Trophoblast cell (in vitro differentiated cells and primary cell): Measurements from ENCODE around the gene CLCNKB.
A peak's percentile ranks its signal among the peaks of the same experiment; 100 is the strongest.
"Not testable (repeated sequence)": the region's sequence is repeated elsewhere in the genome, so short reads cannot be mapped to it uniquely, and the experiment has no call there.

Experiments used
- DNase-seq, 2 donors: peaks; one replicate each; pipeline ENCODE4 v3.0.0-alpha.2; 2016
- H2AFZ ChIP-seq: 2 replicates; pipeline ENCODE4 v1.6.1; 2013; ENCODE audit warnings: low read length, moderate library complexity, mild to moderate bottlenecking; ENCODE audit not compliant: insufficient read depth, poor library complexity
- H2AK5ac ChIP-seq: 2 replicates; pipeline ENCODE4 v1.6.1; 2013; ENCODE audit warnings: mild to moderate bottlenecking, low read length
- H2BK120ac ChIP-seq: 2 replicates; pipeline ENCODE4 v1.6.1; 2013; ENCODE audit warnings: low read length, mild to moderate bottlenecking, moderate library complexity; ENCODE audit not compliant: insufficient read depth, poor library complexity
- H2BK12ac ChIP-seq: 2 replicates; pipeline ENCODE4 v1.6.1; 2013; ENCODE audit warnings: mild to moderate bottlenecking, low read length, moderate library complexity
- H2BK5ac ChIP-seq: 2 replicates; pipeline ENCODE4 v1.6.1; 2013; ENCODE audit warnings: low read length, low read depth, moderate library complexity, mild to moderate bottlenecking; ENCODE audit not compliant: poor library complexity
- H3K14ac ChIP-seq: 2 replicates; pipeline ENCODE4 v1.6.1; 2013; ENCODE audit warnings: mild to moderate bottlenecking, low read length
- H3K18ac ChIP-seq: 2 replicates; pipeline ENCODE4 v1.6.1; 2013; ENCODE audit warnings: mild to moderate bottlenecking, low read length
- H3K23ac ChIP-seq: 2 replicates; pipeline ENCODE4 v1.6.1; 2013; ENCODE audit warnings: low read length
- H3K27ac ChIP-seq: 2 replicates; pipeline ENCODE4 v1.5.1; 2013; ENCODE audit warnings: low read depth, mild to moderate bottlenecking, inconsistent platforms, low read length, moderate library complexity
- H3K27me3 ChIP-seq: 2 replicates; pipeline ENCODE4 v1.6.1; 2013; ENCODE audit warnings: inconsistent platforms, mild to moderate bottlenecking, low read length, moderate library complexity; ENCODE audit not compliant: insufficient read depth
- H3K36me3 ChIP-seq, 2 experiments: 1 replicate in 1 of 2; 2 replicates in 1 of 2; pipeline ENCODE4 v1.6.1; 2013; ENCODE audit warnings: low read length in 2 of 2, mild to moderate bottlenecking in 2 of 2, moderate library complexity in 1 of 2; ENCODE audit not compliant: insufficient read depth in 2 of 2, control insufficient read depth in 1 of 2
- H3K4ac ChIP-seq: 2 replicates; pipeline ENCODE4 v1.6.1; 2013; ENCODE audit warnings: low read depth, mild to moderate bottlenecking, low read length, moderate library complexity
- H3K4me1 ChIP-seq, 2 experiments: 1 replicate in 1 of 2; 2 replicates in 1 of 2; pipeline ENCODE4 v1.6.1; 2013; ENCODE audit warnings: low read length in 2 of 2, mild to moderate bottlenecking in 2 of 2, moderate library complexity in 1 of 2; ENCODE audit not compliant: insufficient read depth in 2 of 2, control insufficient read depth in 1 of 2
- H3K4me2 ChIP-seq: 2 replicates; pipeline ENCODE4 v1.6.1; 2013; ENCODE audit warnings: inconsistent platforms, mild to moderate bottlenecking, low read length, moderate library complexity
- H3K4me3 ChIP-seq: 2 replicates; pipeline ENCODE4 v1.5.1; 2013; ENCODE audit warnings: mild to moderate bottlenecking, low read depth, low read length, inconsistent platforms
- H3K79me1 ChIP-seq: one replicate; pipeline ENCODE4 v1.6.1; 2013; ENCODE audit warnings: low read length
- H3K79me2 ChIP-seq: 2 replicates; pipeline ENCODE4 v1.6.1; 2013; ENCODE audit warnings: low read length, mild to moderate bottlenecking; ENCODE audit not compliant: control insufficient read depth, insufficient read depth, poor library complexity
- H3K9ac ChIP-seq: 2 replicates; pipeline ENCODE4 v1.6.1; 2013; ENCODE audit warnings: mild to moderate bottlenecking, low read length
- H3K9me3 ChIP-seq: 2 replicates; pipeline ENCODE4 v1.6.1; 2013; ENCODE audit warnings: low read depth, mild to moderate bottlenecking, control low read depth, inconsistent platforms, low read length; ENCODE audit not compliant: insufficient read depth
- H4K12ac ChIP-seq: 2 replicates; pipeline ENCODE4 v1.6.1; 2013; ENCODE audit warnings: low read depth, mild to moderate bottlenecking, low read length, moderate library complexity
- H4K8ac ChIP-seq: 2 replicates; pipeline ENCODE4 v1.6.1; 2013; ENCODE audit warnings: low read depth, mild to moderate bottlenecking, low read length, moderate library complexity
- H4K91ac ChIP-seq: one replicate; pipeline ENCODE4 v1.6.1; 2013; ENCODE audit warnings: low read depth, mild to moderate bottlenecking, low read length, moderate library complexity
- WGBS: extraction: QIAGEN DNeasy Blood & Tissue Kit; methylation state at CpG from one replicate; pipeline ENCODE4 v1.1.7; 2013; ENCODE audit warnings: missing lambda C conversion rate; ENCODE audit not compliant: insufficient read length, insufficient coverage; ENCODE audit errors: extremely low coverage; 5-methylcytosine and 5-hydroxymethylcytosine counted together

CLCNKB gene

DNA sequence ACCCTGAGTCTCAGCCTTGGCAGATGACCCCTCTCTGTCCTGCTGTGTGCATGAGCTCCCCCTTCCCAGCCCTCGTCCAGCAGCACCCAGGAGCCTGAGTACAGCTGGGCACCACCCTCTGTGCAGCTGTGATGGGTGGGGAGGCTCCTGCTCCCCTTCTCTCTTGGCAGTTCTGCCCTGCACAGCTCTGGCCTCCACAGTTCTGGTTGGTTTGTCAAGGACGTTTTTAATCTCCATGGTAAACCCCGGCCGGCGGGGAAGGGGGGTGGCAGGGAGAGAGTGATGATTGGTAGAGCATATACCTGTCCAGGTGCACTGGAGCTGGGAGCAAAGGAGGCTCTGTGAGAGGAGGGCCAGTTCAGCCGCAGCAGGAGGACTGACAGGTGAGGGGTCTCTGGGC lies 21.9 kb upstream of the CLCNKB start, which contains the start of gene CLCNKA:
TSS of gene CLCNKA (plus strand) at position 356 of the 400 bp plus-strand sequence. CDS start 584 bp downstream, outside the sequence.
- Histone ChIP-seq H4K8ac (no peak within 1 kb of the TSS), H3K9ac (no peak within 1 kb of the TSS), H3K79me1 (peaks cover 18% of the 10 kb centered on the region), H4K12ac (no peak within 1 kb of the TSS), H3K4ac (no peak within 1 kb of the TSS), H2BK120ac (no peak within 1 kb of the TSS), H2AFZ (no peak within 1 kb of the TSS), H3K23ac (no peak within 1 kb of the TSS), H2BK12ac (no peak within 1 kb of the TSS), H2AK5ac (peak within 1 kb of the TSS; percentile 25), H3K4me2 (no peak within 1 kb of the TSS), H3K14ac (no peak within 1 kb of the TSS), H3K9me3 (peaks cover 2% of the 10 kb centered on the region), H3K18ac (no peak within 1 kb of the TSS), H4K91ac (no peak within 1 kb of the TSS), H3K27ac (no peak within 1 kb of the TSS), H3K79me2 (no peaks in the 10 kb centered on the region), H3K4me3 (no peak within 1 kb of the TSS), H3K27me3 (no peaks in the 10 kb centered on the region), H2BK5ac (no peak within 1 kb of the TSS), H3K4me1 (peaks cover 27 to 35% of the 10 kb centered on the region in 2 experiments), H3K36me3 (no peaks in the 10 kb centered on the region)
- WGBS = no CpG with 5 or more reads among the region's 6 CpGs
- no peak for DNase-seq

DNA sequence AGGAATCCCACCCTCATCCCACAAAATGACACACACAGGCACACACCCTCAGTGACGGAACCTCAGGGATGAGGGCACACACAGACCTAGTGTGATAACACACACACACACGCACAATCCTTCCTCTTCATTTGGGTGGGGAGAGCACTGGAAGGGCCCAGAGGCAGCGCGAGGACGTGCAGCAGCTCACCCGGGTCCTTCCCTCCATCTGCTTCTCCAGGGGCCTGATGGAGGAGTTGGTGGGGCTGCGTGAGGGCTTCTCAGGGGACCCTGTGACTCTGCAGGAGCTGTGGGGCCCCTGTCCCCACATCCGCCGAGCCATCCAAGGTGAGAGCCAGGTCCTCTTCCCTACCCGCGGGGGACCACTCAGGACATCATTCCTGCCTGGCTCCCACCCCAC lies 21.2 kb upstream of the CLCNKB start:
- Histone ChIP-seq H3K27me3 (no peaks in the 10 kb centered on the region), H2BK5ac (no peak overlapping the region), H2BK120ac (no peak overlapping the region), H2AK5ac (no peak overlapping the region), H3K4me3 (no peak overlapping the region), H3K79me1 (peaks cover 16% of the 10 kb centered on the region), H3K4ac (no peak overlapping the region), H3K4me1 (peaks cover 26 to 33% of the 10 kb centered on the region in 2 experiments), H3K4me2 (no peak overlapping the region), H3K9me3 (peaks cover 2% of the 10 kb centered on the region), H3K9ac (no peak overlapping the region), H3K79me2 (no peaks in the 10 kb centered on the region), H3K23ac (no peak overlapping the region), H3K36me3 (no peaks in the 10 kb centered on the region), H3K14ac (no peak overlapping the region), H4K8ac (no peak overlapping the region), H4K91ac (no peak overlapping the region), H4K12ac (no peak overlapping the region), H2BK12ac (no peak overlapping the region), H2AFZ (no peak overlapping the region), H3K27ac (no peak overlapping the region), H3K18ac (no peak overlapping the region)
- WGBS = no CpG with 5 or more reads among the region's 11 CpGs
- no peak for DNase-seq

DNA sequence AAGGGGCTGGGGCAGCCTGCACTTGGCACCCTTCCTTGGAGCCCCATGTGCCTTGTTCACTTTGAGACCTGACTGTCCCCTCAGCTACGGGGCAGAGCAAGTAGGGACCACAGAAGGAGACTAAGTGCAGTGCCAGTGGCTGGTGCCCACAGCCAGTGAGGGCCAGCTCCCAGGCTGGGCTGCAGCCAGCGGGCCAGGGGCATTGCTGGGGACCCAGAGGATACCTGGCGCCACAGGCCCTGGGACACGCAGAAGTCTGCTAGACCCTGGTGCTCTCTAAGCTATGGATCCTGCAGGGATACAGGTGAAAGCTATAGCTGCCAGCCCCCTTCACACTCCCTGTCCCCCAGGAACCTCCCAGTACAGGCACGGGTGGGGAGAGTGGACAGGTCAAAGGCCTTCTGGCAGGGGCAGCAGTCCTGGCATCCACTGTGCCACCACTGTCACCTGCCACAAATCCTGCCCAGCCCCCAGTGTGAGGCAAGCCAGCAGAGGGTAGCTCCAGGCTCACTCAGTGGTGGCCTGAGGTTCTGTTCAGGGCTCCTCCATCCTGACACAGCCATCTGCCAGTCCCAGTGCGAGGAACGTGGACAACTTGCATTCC lies 20.4 kb upstream of the CLCNKB start:
- no peak overlapping the region for H2BK12ac ChIP-seq
- no peak overlapping the region for H3K9ac ChIP-seq
- no peak overlapping the region for H2BK120ac ChIP-seq
- H3K79me1 ChIP-seq = peaks cover 11% of the 10 kb centered on the region
- H3K9me3 ChIP-seq = peaks cover 2% of the 10 kb centered on the region
- no peak overlapping the region for H3K4ac ChIP-seq
- H3K23ac ChIP-seq = no peak overlapping the region
- H3K4me3 ChIP-seq = no peak overlapping the region
- H3K36me3 ChIP-seq = no peaks in the 10 kb centered on the region
- no CpG with 5 or more reads among the region's 7 CpGs for WGBS
- H3K18ac ChIP-seq = no peak overlapping the region
- H4K8ac ChIP-seq = no peak overlapping the region
- H3K4me1 ChIP-seq = peaks cover 21 to 27% of the 10 kb centered on the region in 2 experiments
- no peak overlapping the region for H4K91ac ChIP-seq
- DNase-seq = no peak
- H2BK5ac ChIP-seq = no peak overlapping the region
- H3K14ac ChIP-seq = no peak overlapping the region
- no peak overlapping the region for H2AK5ac ChIP-seq
- no peak overlapping the region for H4K12ac ChIP-seq
- H3K27me3 ChIP-seq = no peaks in the 10 kb centered on the region
- H3K4me2 ChIP-seq = no peak overlapping the region
- H2AFZ ChIP-seq = no peak overlapping the region
- H3K79me2 ChIP-seq = no peaks in the 10 kb centered on the region
- H3K27ac ChIP-seq = no peak overlapping the region

DNA sequence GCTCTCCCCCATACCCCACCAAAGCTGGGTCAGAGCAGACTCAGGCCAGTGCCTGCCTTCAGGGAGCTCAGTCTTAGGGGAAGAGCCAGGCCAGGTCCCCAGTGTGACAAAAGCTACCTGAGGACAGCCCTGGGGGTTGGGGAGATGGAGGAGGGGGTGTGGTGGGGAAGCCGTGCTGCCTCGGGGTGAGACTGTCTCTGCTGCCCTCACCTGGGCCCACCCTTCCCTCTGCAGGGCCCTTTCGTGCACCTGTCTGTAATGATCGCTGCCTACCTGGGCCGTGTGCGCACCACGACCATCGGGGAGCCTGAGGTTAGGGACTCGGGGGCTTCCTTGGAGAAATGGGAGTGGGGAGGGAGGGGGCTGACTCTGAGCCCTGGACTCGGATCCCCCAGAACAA lies 17.3 kb upstream of the CLCNKB start:
- H2BK12ac ChIP-seq, H4K12ac ChIP-seq, H3K14ac ChIP-seq, H3K4me3 ChIP-seq, H3K18ac ChIP-seq, DNase-seq, H3K9ac ChIP-seq, H3K23ac ChIP-seq, H3K79me1 ChIP-seq, H3K4me1 ChIP-seq, H2AK5ac ChIP-seq, H3K36me3 ChIP-seq, H4K91ac ChIP-seq, H3K27me3 ChIP-seq, H3K4ac ChIP-seq, H2AFZ ChIP-seq, H3K27ac ChIP-seq, H2BK120ac ChIP-seq, H3K4me2 ChIP-seq, H3K79me2 ChIP-seq, H4K8ac ChIP-seq, H2BK5ac ChIP-seq, H3K9me3 ChIP-seq: not testable (repeated sequence)
- no CpG with 5 or more reads among the region's 10 CpGs for WGBS
